ENCODE data around the gene SLC1A1. TPM values are rescaled to one million over a fixed set of nuclear protein-coding genes. Genes with fewer than 3 reads are reported as not detected.

The SLC1A1 gene
- total RNA-seq, 1 donor from 2014 or later, result not detected

- no peak overlapping the region for H3K9ac ChIP-seq (ENCODE audit: low read depth in 1 of 3, low read length in 3 of 3)
- H3K36me3 ChIP-seq (ENCODE audit: control insufficient read depth in 3 of 3, insufficient read depth in 3 of 3, low read length in 3 of 3), result no peaks in the 10 kb centered on the region
- H3K27ac ChIP-seq (ENCODE audit: low read depth, low read length), result no peak overlapping the region
- no peaks in the 10 kb centered on the region for H3K27me3 ChIP-seq (ENCODE audit: control insufficient read depth in 3 of 3, insufficient read depth in 3 of 3, low read length in 3 of 3)
- H3K9me3 ChIP-seq (ENCODE audit: control insufficient read depth in 3 of 3, low read length in 3 of 3), result no peaks in the 10 kb centered on the region
- no peaks in the 10 kb centered on the region for H3K4me1 ChIP-seq (ENCODE audit: control insufficient read depth in 3 of 3, insufficient read depth in 3 of 3, low read length in 3 of 3)
- H3K4me3 ChIP-seq (ENCODE audit: low read length in 3 of 3), result no peak overlapping the region
These were observed 129.9 kb downstream of the SLC1A1 start for GRCh38 chr9:4620057-4620765.

GRCh38 chr9:4620881-4621555 is 130.8 kb downstream of the SLC1A1 start:
- H3K9me3 ChIP-seq (ENCODE audit: control insufficient read depth in 3 of 3, low read length in 3 of 3), result no peaks in the 10 kb centered on the region
- H3K36me3 ChIP-seq (ENCODE audit: control insufficient read depth in 3 of 3, insufficient read depth in 3 of 3, low read length in 3 of 3), result no peaks in the 10 kb centered on the region
- H3K9ac ChIP-seq (ENCODE audit: low read depth in 1 of 3, low read length in 3 of 3), result no peak overlapping the region
- H3K4me1 ChIP-seq (ENCODE audit: control insufficient read depth in 3 of 3, insufficient read depth in 3 of 3, low read length in 3 of 3), result no peaks in the 10 kb centered on the region
- no peak overlapping the region for H3K4me3 ChIP-seq (ENCODE audit: low read length in 3 of 3)
- no peak overlapping the region for H3K27ac ChIP-seq (ENCODE audit: low read depth, low read length)
- no peaks in the 10 kb centered on the region for H3K27me3 ChIP-seq (ENCODE audit: control insufficient read depth in 3 of 3, insufficient read depth in 3 of 3, low read length in 3 of 3)

GRCh38 chr9:4622016-4622415 is 131.7 kb downstream of the SLC1A1 start:
- no peak overlapping the region for H3K27ac ChIP-seq (ENCODE audit: low read depth, low read length)
- H3K36me3 ChIP-seq (ENCODE audit: control insufficient read depth in 3 of 3, insufficient read depth in 3 of 3, low read length in 3 of 3), result no peaks in the 10 kb centered on the region
- H3K9ac ChIP-seq (ENCODE audit: low read depth in 1 of 3, low read length in 3 of 3), result no peak overlapping the region
- no peaks in the 10 kb centered on the region for H3K27me3 ChIP-seq (ENCODE audit: control insufficient read depth in 3 of 3, insufficient read depth in 3 of 3, low read length in 3 of 3)
- no peaks in the 10 kb centered on the region for H3K4me1 ChIP-seq (ENCODE audit: control insufficient read depth in 3 of 3, insufficient read depth in 3 of 3, low read length in 3 of 3)
- H3K4me3 ChIP-seq (ENCODE audit: low read length in 3 of 3), result no peak overlapping the region
- H3K9me3 ChIP-seq (ENCODE audit: control insufficient read depth in 3 of 3, low read length in 3 of 3), result no peaks in the 10 kb centered on the region

- no peaks in the 10 kb centered on the region for H3K9me3 ChIP-seq (ENCODE audit: control insufficient read depth in 3 of 3, low read length in 3 of 3)
- no peaks in the 10 kb centered on the region for H3K4me1 ChIP-seq (ENCODE audit: control insufficient read depth in 3 of 3, insufficient read depth in 3 of 3, low read length in 3 of 3)
- no peak overlapping the region for H3K27ac ChIP-seq (ENCODE audit: low read depth, low read length)
- H3K9ac ChIP-seq (ENCODE audit: low read depth in 1 of 3, low read length in 3 of 3), result peak overlapping the region in 1 of 3 donors; percentile 44
- no peaks in the 10 kb centered on the region for H3K27me3 ChIP-seq (ENCODE audit: control insufficient read depth in 3 of 3, insufficient read depth in 3 of 3, low read length in 3 of 3)
- no peaks in the 10 kb centered on the region for H3K36me3 ChIP-seq (ENCODE audit: control insufficient read depth in 3 of 3, insufficient read depth in 3 of 3, low read length in 3 of 3)
- H3K4me3 ChIP-seq (ENCODE audit: low read length in 3 of 3), result no peak overlapping the region
These were observed 140.6 kb downstream of the SLC1A1 start for GRCh38 chr9:4630836-4631235.

Other genes with a start within 250 kb of the SLC1A1 start
- 2.6 TPM for gene GLIS3, start 190.4 kb upstream of the SLC1A1 start, total RNA-seq
- gene PLPP6, start 171.8 kb downstream of the SLC1A1 start, total RNA-seq, result 3.7 TPM
- 1.6 TPM for gene SPATA6L, start 176.0 kb downstream of the SLC1A1 start, total RNA-seq
- gene CDC37L1, start 189.1 kb downstream of the SLC1A1 start, total RNA-seq, result 17.2 TPM

Measured in skeletal muscle tissue (tissue), 4 donors.